SK-N-SH treated with all-trans-retinoic acid at 6 μM for 48 hours (cell line): ENCODE data around the gene PCBP3.
"Not testable (repeated sequence)": the region's sequence is repeated elsewhere in the genome, so short reads cannot be mapped to it uniquely, and the experiment has no call there.

Experiments used
- ATAC-seq: fragments of 200-7000 bp; cut with Tn5 transposase; 3 replicates; pipeline ENCODE4 v1.9.1; 2020; ENCODE audit warnings: mild to moderate bottlenecking, moderate library complexity
- ARNTL ChIP-seq: fragments of 450-650 bp; formaldehyde crosslinking; IDR thresholded peaks from 2 replicates; pipeline ENCODE4 v1.5.0; 2020; ENCODE audit warnings: low read depth, mild to moderate bottlenecking, moderate library complexity, borderline replicate concordance
- BACH2 ChIP-seq: fragments of 250-450 bp; sonication (Bioruptor Pico); IDR thresholded peaks from 2 replicates; pipeline ENCODE4 v1.9.0; 2021; ENCODE audit warnings: mild to moderate bottlenecking, borderline replicate concordance
- CSDC2 ChIP-seq: fragments of 250-450 bp; sonication (Bioruptor Pico); IDR thresholded peaks from 2 replicates; pipeline ENCODE4 v1.5.0; 2020; ENCODE audit warnings: mild to moderate bottlenecking, moderate library complexity
- CSRNP3 ChIP-seq: fragments of 250-450 bp; sonication (Bioruptor Pico); IDR thresholded peaks from 2 replicates; pipeline ENCODE4 v1.5.1; 2021; ENCODE audit warnings: mild to moderate bottlenecking, moderate library complexity
- ESRRG ChIP-seq: fragments of 250-450 bp; sonication (Bioruptor Pico); IDR thresholded peaks from 2 replicates; pipeline ENCODE4 v1.6.1; 2021; ENCODE audit warnings: mild to moderate bottlenecking
- GLIS3 ChIP-seq: fragments of 250-450 bp; sonication (Bioruptor Pico); IDR thresholded peaks from 2 replicates; pipeline ENCODE4 v1.5.0; 2020; ENCODE audit warnings: mild to moderate bottlenecking, moderate library complexity
- ISL1 ChIP-seq: fragments of 250-450 bp; sonication (Bioruptor Pico); IDR thresholded peaks from 2 replicates; pipeline ENCODE4 v2.1.2; 2022; ENCODE audit warnings: mild to moderate bottlenecking, moderate library complexity
- OSR1 ChIP-seq: fragments of 250-450 bp; sonication (Bioruptor Pico); IDR thresholded peaks from 2 replicates; pipeline ENCODE4 v1.8.0; 2022; ENCODE audit warnings: moderate library complexity, mild to moderate bottlenecking, inconsistent platforms
- PPARA ChIP-seq: fragments of 250-450 bp; sonication (Bioruptor Pico); IDR thresholded peaks from 2 replicates; pipeline ENCODE4 v1.5.0; 2020; ENCODE audit warnings: mild to moderate bottlenecking, borderline replicate concordance
- RARB ChIP-seq: fragments of 250-450 bp; sonication (Bioruptor Pico); IDR thresholded peaks from 2 replicates; pipeline ENCODE4 v1.8.0; 2021; ENCODE audit warnings: mild to moderate bottlenecking, moderate library complexity
- SNAI2 ChIP-seq: fragments of 250-450 bp; sonication (Bioruptor Pico); IDR thresholded peaks from 2 replicates; pipeline ENCODE4 v1.5.0; 2020; ENCODE audit warnings: mild to moderate bottlenecking, moderate library complexity
- TCF4 ChIP-seq: fragments of 250-450 bp; sonication (Bioruptor Pico); IDR thresholded peaks from 2 replicates; pipeline ENCODE4 v1.8.0; 2021; ENCODE audit warnings: mild to moderate bottlenecking, moderate library complexity, borderline replicate concordance
- TOX ChIP-seq: fragments of 250-450 bp; sonication (Bioruptor Pico); IDR thresholded peaks from 2 replicates; pipeline ENCODE4 v1.8.0; 2021; ENCODE audit warnings: mild to moderate bottlenecking, moderate library complexity, borderline replicate concordance
- ZFP3 ChIP-seq: fragments of 250-450 bp; sonication (Bioruptor Pico); IDR thresholded peaks from 2 replicates; pipeline ENCODE4 v1.5.0; 2020; ENCODE audit warnings: mild to moderate bottlenecking, moderate library complexity
- ZNF70 ChIP-seq: fragments of 450-650 bp; formaldehyde crosslinking; IDR thresholded peaks from 2 replicates; pipeline ENCODE4 v1.5.0; 2020; ENCODE audit warnings: mild to moderate bottlenecking, moderate library complexity
- ZNF8 ChIP-seq: fragments of 450-650 bp; formaldehyde crosslinking; IDR thresholded peaks from 2 replicates; pipeline ENCODE4 v1.5.0; 2020; ENCODE audit warnings: mild to moderate bottlenecking, moderate library complexity
- TF ChIP-seq, protein P1 (sequence below): fragments of 250-450 bp; sonication (Bioruptor Pico); IDR thresholded peaks from 2 replicates; pipeline ENCODE4 v1.8.0; 2020; ENCODE audit warnings: mild to moderate bottlenecking, moderate library complexity, borderline replicate concordance
- TF ChIP-seq, protein P2 (sequence below): fragments of 250-450 bp; sonication (Bioruptor Pico); IDR thresholded peaks from 2 replicates; pipeline ENCODE4 v1.8.0; 2021; ENCODE audit warnings: low read depth, mild to moderate bottlenecking, moderate library complexity, borderline replicate concordance

The PCBP3 gene

GRCh38 chr21:45830221-45830640 lies 186.7 kb downstream of the PCBP3 start:
- no peak for TF ChIP-seq RARB (CRISPR knock-in tag)
- TF ChIP-seq ZNF70 (CRISPR knock-in tag), result no peak
- TF ChIP-seq PPARA, result no peak
- TF ChIP-seq, protein P1, sequence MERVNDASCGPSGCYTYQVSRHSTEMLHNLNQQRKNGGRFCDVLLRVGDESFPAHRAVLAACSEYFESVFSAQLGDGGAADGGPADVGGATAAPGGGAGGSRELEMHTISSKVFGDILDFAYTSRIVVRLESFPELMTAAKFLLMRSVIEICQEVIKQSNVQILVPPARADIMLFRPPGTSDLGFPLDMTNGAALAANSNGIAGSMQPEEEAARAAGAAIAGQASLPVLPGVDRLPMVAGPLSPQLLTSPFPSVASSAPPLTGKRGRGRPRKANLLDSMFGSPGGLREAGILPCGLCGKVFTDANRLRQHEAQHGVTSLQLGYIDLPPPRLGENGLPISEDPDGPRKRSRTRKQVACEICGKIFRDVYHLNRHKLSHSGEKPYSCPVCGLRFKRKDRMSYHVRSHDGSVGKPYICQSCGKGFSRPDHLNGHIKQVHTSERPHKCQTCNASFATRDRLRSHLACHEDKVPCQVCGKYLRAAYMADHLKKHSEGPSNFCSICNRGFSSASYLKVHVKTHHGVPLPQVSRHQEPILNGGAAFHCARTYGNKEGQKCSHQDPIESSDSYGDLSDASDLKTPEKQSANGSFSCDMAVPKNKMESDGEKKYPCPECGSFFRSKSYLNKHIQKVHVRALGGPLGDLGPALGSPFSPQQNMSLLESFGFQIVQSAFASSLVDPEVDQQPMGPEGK (CRISPR knock-in tag), result no peak
- no peak for TF ChIP-seq GLIS3 (CRISPR knock-in tag)
- no peak for TF ChIP-seq TCF4
- no peak for TF ChIP-seq ISL1
- no peak for TF ChIP-seq SNAI2 (CRISPR knock-in tag)
- TF ChIP-seq TOX, result no peak
- TF ChIP-seq ARNTL, result no peak
- no peak for TF ChIP-seq BACH2 (CRISPR knock-in tag)
- TF ChIP-seq CSRNP3 (CRISPR knock-in tag), result no peak
- no peak for TF ChIP-seq ZFP3 (CRISPR knock-in tag)
- no peak for TF ChIP-seq CSDC2
- TF ChIP-seq, all 23 proteins: peak for 0
- ATAC-seq, result no peak

DNA sequence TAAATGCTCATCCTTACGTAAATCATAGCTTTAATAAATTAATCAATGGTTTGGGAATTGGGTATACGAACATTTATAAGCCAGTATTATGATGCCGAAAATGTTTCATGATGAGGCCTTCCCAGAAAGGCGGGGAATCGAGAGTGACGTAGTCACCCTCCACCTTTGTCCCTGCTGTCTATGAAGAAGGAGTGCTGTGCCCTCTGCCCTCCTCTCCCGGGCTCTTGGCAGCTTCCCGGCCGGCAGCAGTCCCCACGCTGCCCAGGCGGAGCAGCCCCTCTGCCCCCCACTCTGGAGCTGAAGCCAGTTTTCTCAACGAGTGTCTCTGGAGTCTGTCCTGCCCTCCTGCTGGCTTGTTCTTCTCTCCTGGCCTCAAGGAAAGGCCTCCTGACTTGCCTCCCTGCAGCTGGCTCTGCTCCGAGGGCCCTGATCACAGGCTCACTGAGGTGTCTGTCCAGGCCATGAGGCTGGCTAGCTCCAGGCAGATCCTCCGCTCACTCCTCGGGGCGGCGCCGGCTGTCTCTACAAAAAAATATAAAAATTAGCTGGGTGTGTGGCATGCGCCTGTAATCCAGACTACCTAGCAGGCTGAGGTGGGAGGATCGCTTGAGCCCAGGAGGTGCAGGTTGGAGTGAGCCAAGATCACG lies 187.3 kb downstream of the PCBP3 start:
- ATAC-seq, result no peak
- TF ChIP-seq ESRRG, result no peak
- TF ChIP-seq RARB (CRISPR knock-in tag), result no peak

- ATAC-seq, result no peak
- TF ChIP-seq OSR1 (no peak), ZNF8 (CRISPR knock-in tag) (no peak)
- TF ChIP-seq, protein P2, sequence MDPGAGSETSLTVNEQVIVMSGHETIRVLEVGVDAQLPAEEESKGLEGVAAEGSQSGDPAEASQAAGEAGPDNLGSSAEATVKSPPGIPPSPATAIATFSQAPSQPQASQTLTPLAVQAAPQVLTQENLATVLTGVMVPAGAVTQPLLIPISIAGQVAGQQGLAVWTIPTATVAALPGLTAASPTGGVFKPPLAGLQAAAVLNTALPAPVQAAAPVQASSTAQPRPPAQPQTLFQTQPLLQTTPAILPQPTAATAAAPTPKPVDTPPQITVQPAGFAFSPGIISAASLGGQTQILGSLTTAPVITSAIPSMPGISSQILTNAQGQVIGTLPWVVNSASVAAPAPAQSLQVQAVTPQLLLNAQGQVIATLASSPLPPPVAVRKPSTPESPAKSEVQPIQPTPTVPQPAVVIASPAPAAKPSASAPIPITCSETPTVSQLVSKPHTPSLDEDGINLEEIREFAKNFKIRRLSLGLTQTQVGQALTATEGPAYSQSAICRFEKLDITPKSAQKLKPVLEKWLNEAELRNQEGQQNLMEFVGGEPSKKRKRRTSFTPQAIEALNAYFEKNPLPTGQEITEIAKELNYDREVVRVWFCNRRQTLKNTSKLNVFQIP (CRISPR knock-in tag), result no peak
- TF ChIP-seq, all 23 proteins: peak for 0
These were observed 188.6 kb downstream of the PCBP3 start for GRCh38 chr21:45831991-45832740.

GRCh38 chr21:45832741-45833235 lies 189.3 kb downstream of the PCBP3 start:
- ATAC-seq, result not testable (repeated sequence)

- ATAC-seq, result no peak
- TF ChIP-seq OSR1 (no peak), TCF4 (no peak), GLIS3 (CRISPR knock-in tag) (no peak)
- TF ChIP-seq, protein P2 (CRISPR knock-in tag), result no peak
- TF ChIP-seq, protein P1 (CRISPR knock-in tag), result no peak
These were observed 189.9 kb downstream of the PCBP3 start for GRCh38 chr21:45833414-45833813.
